Neural progenitor cell (in vitro differentiated cells): Measurements from ENCODE around the gene ART1. TPM values are rescaled to one million over a fixed set of nuclear protein-coding genes. Genes with fewer than 3 reads are reported as not detected.

ENCODE experiments used
- DNase-seq: peaks from one replicate; pipeline ENCODE4 v3.0.0-alpha.2; 2016; ENCODE audit warnings: low spot score
- H2AFZ ChIP-seq: fragments of 200-600 bp; sonication (generic); replicated peaks from 2 replicates; pipeline ENCODE4 v1.6.1; 2016; ENCODE audit warnings: antibody characterized with exemption
- H3F3A ChIP-seq: fragments of 200-600 bp; sonication (generic); 2 replicates; pipeline ENCODE4 v1.6.1; 2016; ENCODE audit warnings: antibody characterized with exemption, low read depth
- H3K27ac ChIP-seq: fragments of 200-600 bp; sonication (generic); 2 replicates; pipeline ENCODE4 v1.5.1; 2016; ENCODE audit warnings: mild to moderate bottlenecking
- H3K27me3 ChIP-seq: fragments of 200-600 bp; sonication (generic); 2 replicates; pipeline ENCODE4 v1.6.1; 2016; ENCODE audit warnings: mild to moderate bottlenecking, moderate library complexity
- H3K36me3 ChIP-seq: fragments of 200-600 bp; sonication (generic); 2 replicates; pipeline ENCODE4 v1.5.1; 2016
- H3K4me1 ChIP-seq: fragments of 200-600 bp; sonication (generic); 2 replicates; pipeline ENCODE4 v1.6.1; 2016; ENCODE audit warnings: mixed run types
- H3K4me2 ChIP-seq: fragments of 200-600 bp; sonication (generic); 2 replicates; pipeline ENCODE4 v1.6.1; 2016
- H3K4me3 ChIP-seq: fragments of 200-600 bp; sonication (generic); 2 replicates; pipeline ENCODE4 v1.5.1; 2016
- H3K79me2 ChIP-seq: fragments of 200-600 bp; sonication (generic); 2 replicates; pipeline ENCODE4 v1.6.1; 2016; ENCODE audit warnings: low read depth
- H3K9ac ChIP-seq: fragments of 200-600 bp; sonication (generic); 2 replicates; pipeline ENCODE4 v1.6.1; 2016
- H3K9me3 ChIP-seq: fragments of 200-600 bp; sonication (generic); 2 replicates; pipeline ENCODE4 v1.5.1; 2016; ENCODE audit warnings: low read depth
- H4K20me1 ChIP-seq: fragments of 200-600 bp; sonication (generic); 2 replicates; pipeline ENCODE4 v1.6.1; 2016; ENCODE audit warnings: low read depth
- H3K27ac Mint-ChIP-seq: 3 replicates; pipeline ENCODE4 v1.8.0; 2021; ENCODE audit warnings: mixed read lengths
- H3K27me3 Mint-ChIP-seq: 2 replicates; pipeline ENCODE4 v1.8.0; 2022; ENCODE audit warnings: low read depth, mild to moderate bottlenecking, inconsistent platforms, moderate library complexity, mixed read lengths; ENCODE audit not compliant: insufficient read depth
- H3K36me3 Mint-ChIP-seq: 3 replicates; pipeline ENCODE4 v1.8.0; 2021; ENCODE audit warnings: mixed read lengths
- H3K4me1 Mint-ChIP-seq: 3 replicates; pipeline ENCODE4 v1.8.0; 2021; ENCODE audit warnings: mixed read lengths
- H3K4me3 Mint-ChIP-seq: 3 replicates; pipeline ENCODE4 v1.8.0; 2021; ENCODE audit warnings: mild to moderate bottlenecking, moderate library complexity, mixed read lengths
- H3K9me3 Mint-ChIP-seq: 3 replicates; pipeline ENCODE4 v1.8.0; 2020; ENCODE audit warnings: mixed read lengths
- EZH2 ChIP-seq: fragments of 200-600 bp; sonication (generic); IDR thresholded peaks from 2 replicates; pipeline ENCODE4 v1.6.1; 2017; ENCODE audit warnings: antibody characterized with exemption, mild to moderate bottlenecking, moderate library complexity
- EZH2phosphoT487 ChIP-seq: fragments of 200-600 bp; sonication (generic); IDR thresholded peaks from 2 replicates; pipeline ENCODE4 v1.6.1; 2017; ENCODE audit warnings: antibody characterized with exemption
- total RNA-seq: library from RNA; depleted of rRNA; stranded (reverse); fragments of >200 nt; gene quantifications from 2 replicates; pipeline ENCODE4 v1.2.3, GENCODE V29; 2015; ENCODE audit warnings: low replicate concordance
- TF ChIP-seq, protein P1 (sequence below): fragments of 200-600 bp; sonication (generic); IDR thresholded peaks from 2 replicates; pipeline ENCODE4 v1.5.1; 2017; ENCODE audit warnings: antibody characterized with exemption, mild to moderate bottlenecking

Gene ART1
- total RNA-seq, 1 donor from 2014 or later, result not detected

- no peaks in the 10 kb centered on the region for H3F3A ChIP-seq
- no peak for DNase-seq
- no peak overlapping the region for H2AFZ ChIP-seq
- no peak overlapping the region for H3K4me3 Mint-ChIP-seq
- H3K27ac ChIP-seq, result no peak overlapping the region
- no peak overlapping the region for H3K9ac ChIP-seq
- H4K20me1 ChIP-seq, result no peaks in the 10 kb centered on the region
- no peaks in the 10 kb centered on the region for H3K4me1 Mint-ChIP-seq
- H3K9me3 ChIP-seq, result no peaks in the 10 kb centered on the region
- H3K36me3 Mint-ChIP-seq, result no peaks in the 10 kb centered on the region
- H3K27ac Mint-ChIP-seq, result no peak overlapping the region
- no peaks in the 10 kb centered on the region for H3K36me3 ChIP-seq
- no peaks in the 10 kb centered on the region for H3K79me2 ChIP-seq
- H3K4me3 ChIP-seq, result no peak overlapping the region
- no peak overlapping the region for H3K4me2 ChIP-seq
- H3K9me3 Mint-ChIP-seq, result peaks cover 2% of the 10 kb centered on the region
- TF ChIP-seq, protein P1, sequence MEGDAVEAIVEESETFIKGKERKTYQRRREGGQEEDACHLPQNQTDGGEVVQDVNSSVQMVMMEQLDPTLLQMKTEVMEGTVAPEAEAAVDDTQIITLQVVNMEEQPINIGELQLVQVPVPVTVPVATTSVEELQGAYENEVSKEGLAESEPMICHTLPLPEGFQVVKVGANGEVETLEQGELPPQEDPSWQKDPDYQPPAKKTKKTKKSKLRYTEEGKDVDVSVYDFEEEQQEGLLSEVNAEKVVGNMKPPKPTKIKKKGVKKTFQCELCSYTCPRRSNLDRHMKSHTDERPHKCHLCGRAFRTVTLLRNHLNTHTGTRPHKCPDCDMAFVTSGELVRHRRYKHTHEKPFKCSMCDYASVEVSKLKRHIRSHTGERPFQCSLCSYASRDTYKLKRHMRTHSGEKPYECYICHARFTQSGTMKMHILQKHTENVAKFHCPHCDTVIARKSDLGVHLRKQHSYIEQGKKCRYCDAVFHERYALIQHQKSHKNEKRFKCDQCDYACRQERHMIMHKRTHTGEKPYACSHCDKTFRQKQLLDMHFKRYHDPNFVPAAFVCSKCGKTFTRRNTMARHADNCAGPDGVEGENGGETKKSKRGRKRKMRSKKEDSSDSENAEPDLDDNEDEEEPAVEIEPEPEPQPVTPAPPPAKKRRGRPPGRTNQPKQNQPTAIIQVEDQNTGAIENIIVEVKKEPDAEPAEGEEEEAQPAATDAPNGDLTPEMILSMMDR, result no peak
- no peak for TF ChIP-seq EZH2phosphoT487
- TF ChIP-seq EZH2, result no peak
- H3K4me1 ChIP-seq, result no peaks in the 10 kb centered on the region
- H3K27me3 Mint-ChIP-seq, result peaks cover 2% of the 10 kb centered on the region
- H3K27me3 ChIP-seq, result no peaks in the 10 kb centered on the region
Measured at GRCh38 chr11:3631331-3631730, 13.6 kb upstream of the ART1 start.

DNA sequence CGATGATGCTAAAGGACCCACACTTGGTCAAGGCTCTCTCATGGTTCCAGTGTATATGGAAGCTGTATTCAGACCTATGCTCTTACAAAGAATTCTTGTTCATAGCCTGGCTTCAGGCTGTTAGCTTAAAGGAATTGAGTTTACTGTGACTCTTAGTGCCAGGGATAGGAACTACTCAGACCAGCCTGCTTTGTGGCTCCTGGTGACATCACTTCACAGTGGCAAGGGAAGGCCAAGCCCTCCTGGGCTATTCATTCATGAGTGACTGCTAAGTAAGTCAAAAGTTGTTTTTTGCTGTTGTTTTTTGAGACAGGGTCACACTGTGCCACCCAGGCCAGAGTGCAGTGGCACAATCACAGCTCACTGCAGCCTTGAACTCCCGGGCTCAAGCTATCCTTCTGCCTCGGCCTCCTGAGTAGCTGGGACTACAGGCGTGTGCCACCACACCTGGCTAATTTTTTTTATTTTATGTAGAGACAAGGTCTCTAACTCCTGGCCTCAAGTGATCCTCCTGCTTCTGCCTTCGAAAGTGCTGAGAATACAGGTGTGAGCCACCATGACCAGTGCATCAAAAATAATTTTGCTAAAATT is 12.8 kb upstream of the ART1 start:
- H2AFZ ChIP-seq, result no peak overlapping the region

GRCh38 chr11:3635641-3636375 is 9.1 kb upstream of the ART1 start:
- TF ChIP-seq EZH2phosphoT487 (no peak), EZH2 (no peak)
- TF ChIP-seq, protein P1, result no peak
- no peaks in the 10 kb centered on the region for H3K36me3 ChIP-seq
- peaks cover 3% of the 10 kb centered on the region for H3K9me3 Mint-ChIP-seq
- no peaks in the 10 kb centered on the region for H4K20me1 ChIP-seq
- no peaks in the 10 kb centered on the region for H3K27me3 ChIP-seq
- H3K79me2 ChIP-seq, result no peaks in the 10 kb centered on the region
- no peak for DNase-seq
- peaks cover 5% of the 10 kb centered on the region for H3K27me3 Mint-ChIP-seq
- H3F3A ChIP-seq, result no peaks in the 10 kb centered on the region
- H3K36me3 Mint-ChIP-seq, result no peaks in the 10 kb centered on the region
- no peak overlapping the region for H2AFZ ChIP-seq
- no peaks in the 10 kb centered on the region for H3K4me1 ChIP-seq
- H3K9me3 ChIP-seq, result no peaks in the 10 kb centered on the region
- H3K27ac ChIP-seq, result no peak overlapping the region
- H3K27ac Mint-ChIP-seq, result no peak overlapping the region
- no peak overlapping the region for H3K4me3 Mint-ChIP-seq
- H3K4me2 ChIP-seq, result no peak overlapping the region
- no peak overlapping the region for H3K4me3 ChIP-seq
- H3K9ac ChIP-seq, result no peak overlapping the region
- H3K4me1 Mint-ChIP-seq, result no peaks in the 10 kb centered on the region

More for the DNA sequence above, 12.8 kb upstream of the ART1 start:
- Histone ChIP-seq H3K4me2 (no peak overlapping the region), H3K4me1 (no peaks in the 10 kb centered on the region), H3K27ac (no peak overlapping the region), H4K20me1 (no peaks in the 10 kb centered on the region), H3K9ac (no peak overlapping the region), H3K9me3 (no peaks in the 10 kb centered on the region), H3K27me3 (no peaks in the 10 kb centered on the region), H3F3A (no peaks in the 10 kb centered on the region), H3K36me3 (no peaks in the 10 kb centered on the region), H3K4me3 (no peak overlapping the region), H3K79me2 (no peaks in the 10 kb centered on the region)
- no peak overlapping the region for H3K4me3 Mint-ChIP-seq
- TF ChIP-seq EZH2phosphoT487, result no peak
- TF ChIP-seq, protein P1, result no peak
- DNase-seq, result no peak
- H3K4me1 Mint-ChIP-seq, result no peaks in the 10 kb centered on the region
- peaks cover 3% of the 10 kb centered on the region for H3K9me3 Mint-ChIP-seq
- H3K36me3 Mint-ChIP-seq, result no peaks in the 10 kb centered on the region
- no peak overlapping the region for H3K27ac Mint-ChIP-seq
- peaks cover 2% of the 10 kb centered on the region for H3K27me3 Mint-ChIP-seq
